ENCODE results near the gene GSTM4. TPM values are rescaled to one million over a fixed set of nuclear protein-coding genes. Genes with fewer than 3 reads are reported as not detected.

The GSTM4 gene
- total and polyA plus RNA-seq, 4 donors = 12.2 to 42.8 (median 30.9) TPM

DNA sequence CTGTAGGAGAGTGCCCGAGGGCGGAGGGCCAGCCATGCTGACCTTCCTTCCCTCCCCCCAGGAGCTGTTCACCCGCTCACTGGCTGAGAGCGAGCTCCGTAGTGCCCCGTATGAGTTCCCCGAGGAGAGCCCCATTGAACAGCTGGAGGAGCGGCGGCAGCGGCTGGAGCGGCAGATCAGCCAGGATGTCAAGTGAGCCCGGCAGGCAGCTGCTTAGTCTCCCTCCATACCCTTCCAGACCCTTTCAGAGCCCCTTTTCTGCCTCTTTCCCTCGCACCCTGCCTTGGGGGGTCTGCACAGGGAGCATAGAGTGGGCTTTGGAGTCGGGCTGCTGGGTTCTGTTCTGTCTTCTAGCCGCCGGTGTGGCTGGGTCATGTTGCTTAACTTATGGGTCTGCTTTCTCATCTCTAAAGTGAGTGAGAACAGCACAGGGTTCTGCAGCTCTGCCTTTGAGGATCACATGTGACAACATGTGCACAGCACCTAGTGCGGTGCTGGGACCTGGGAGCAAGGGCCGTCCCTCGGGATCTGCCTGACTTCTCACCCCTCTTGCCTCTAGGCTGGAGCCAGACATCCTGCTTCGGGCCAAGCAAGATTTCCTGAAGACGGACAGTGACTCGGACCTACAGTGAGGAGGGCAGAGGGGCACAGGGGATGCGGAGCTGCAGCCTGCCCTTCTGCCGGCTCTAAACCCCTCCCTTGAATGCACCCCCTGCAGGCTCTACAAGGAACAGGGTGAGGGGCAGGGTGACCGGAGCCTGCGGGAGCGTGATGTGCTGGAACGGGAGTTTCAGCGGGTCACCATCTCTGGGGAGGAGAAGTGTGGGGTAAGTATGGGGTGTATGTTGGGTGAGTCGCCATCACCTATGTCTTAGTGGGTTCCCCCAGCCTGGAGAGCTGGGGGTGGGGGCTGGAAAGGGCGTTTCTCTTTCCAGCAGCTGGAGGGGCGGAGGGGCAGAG lies 30.0 kb upstream of the GSTM4 start:
- 83% methylated on average over 32 of the region's 32 CpGs for WGBS
- TF ChIP-seq, protein P1, sequence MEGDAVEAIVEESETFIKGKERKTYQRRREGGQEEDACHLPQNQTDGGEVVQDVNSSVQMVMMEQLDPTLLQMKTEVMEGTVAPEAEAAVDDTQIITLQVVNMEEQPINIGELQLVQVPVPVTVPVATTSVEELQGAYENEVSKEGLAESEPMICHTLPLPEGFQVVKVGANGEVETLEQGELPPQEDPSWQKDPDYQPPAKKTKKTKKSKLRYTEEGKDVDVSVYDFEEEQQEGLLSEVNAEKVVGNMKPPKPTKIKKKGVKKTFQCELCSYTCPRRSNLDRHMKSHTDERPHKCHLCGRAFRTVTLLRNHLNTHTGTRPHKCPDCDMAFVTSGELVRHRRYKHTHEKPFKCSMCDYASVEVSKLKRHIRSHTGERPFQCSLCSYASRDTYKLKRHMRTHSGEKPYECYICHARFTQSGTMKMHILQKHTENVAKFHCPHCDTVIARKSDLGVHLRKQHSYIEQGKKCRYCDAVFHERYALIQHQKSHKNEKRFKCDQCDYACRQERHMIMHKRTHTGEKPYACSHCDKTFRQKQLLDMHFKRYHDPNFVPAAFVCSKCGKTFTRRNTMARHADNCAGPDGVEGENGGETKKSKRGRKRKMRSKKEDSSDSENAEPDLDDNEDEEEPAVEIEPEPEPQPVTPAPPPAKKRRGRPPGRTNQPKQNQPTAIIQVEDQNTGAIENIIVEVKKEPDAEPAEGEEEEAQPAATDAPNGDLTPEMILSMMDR (IDR thresholded peaks at IDR 0.05; ENCODE audit: low read depth, low read length, missing input control) = no peak
- TF ChIP-seq, protein P2, sequence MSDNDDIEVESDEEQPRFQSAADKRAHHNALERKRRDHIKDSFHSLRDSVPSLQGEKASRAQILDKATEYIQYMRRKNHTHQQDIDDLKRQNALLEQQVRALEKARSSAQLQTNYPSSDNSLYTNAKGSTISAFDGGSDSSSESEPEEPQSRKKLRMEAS (IDR thresholded peaks at IDR 0.05) = no peak
- TF ChIP-seq YY1 (IDR thresholded peaks at IDR 0.05) (no peak), HNF4G (IDR thresholded peaks at IDR 0.05) (no peak), RXRA (IDR thresholded peaks at IDR 0.05) (no peak), RAD21 (IDR thresholded peaks at IDR 0.05) (no peak), TAF1 (conservative IDR thresholded peaks at IDR 0.05) (no peak), EGR1 (IDR thresholded peaks at IDR 0.05; ENCODE audit: low read depth in 2 of 2) (no peak), HNF4A (conservative IDR thresholded peaks at IDR 0.05) (no peak), FOXA2 (IDR thresholded peaks at IDR 0.05) (no peak), JUND (IDR thresholded peaks at IDR 0.05) (no peak)
- TF ChIP-seq, protein P3, sequence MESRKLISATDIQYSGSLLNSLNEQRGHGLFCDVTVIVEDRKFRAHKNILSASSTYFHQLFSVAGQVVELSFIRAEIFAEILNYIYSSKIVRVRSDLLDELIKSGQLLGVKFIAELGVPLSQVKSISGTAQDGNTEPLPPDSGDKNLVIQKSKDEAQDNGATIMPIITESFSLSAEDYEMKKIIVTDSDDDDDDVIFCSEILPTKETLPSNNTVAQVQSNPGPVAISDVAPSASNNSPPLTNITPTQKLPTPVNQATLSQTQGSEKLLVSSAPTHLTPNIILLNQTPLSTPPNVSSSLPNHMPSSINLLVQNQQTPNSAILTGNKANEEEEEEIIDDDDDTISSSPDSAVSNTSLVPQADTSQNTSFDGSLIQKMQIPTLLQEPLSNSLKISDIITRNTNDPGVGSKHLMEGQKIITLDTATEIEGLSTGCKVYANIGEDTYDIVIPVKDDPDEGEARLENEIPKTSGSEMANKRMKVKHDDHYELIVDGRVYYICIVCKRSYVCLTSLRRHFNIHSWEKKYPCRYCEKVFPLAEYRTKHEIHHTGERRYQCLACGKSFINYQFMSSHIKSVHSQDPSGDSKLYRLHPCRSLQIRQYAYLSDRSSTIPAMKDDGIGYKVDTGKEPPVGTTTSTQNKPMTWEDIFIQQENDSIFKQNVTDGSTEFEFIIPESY (IDR thresholded peaks at IDR 0.05) = no peak
- TF ChIP-seq, protein P4, sequence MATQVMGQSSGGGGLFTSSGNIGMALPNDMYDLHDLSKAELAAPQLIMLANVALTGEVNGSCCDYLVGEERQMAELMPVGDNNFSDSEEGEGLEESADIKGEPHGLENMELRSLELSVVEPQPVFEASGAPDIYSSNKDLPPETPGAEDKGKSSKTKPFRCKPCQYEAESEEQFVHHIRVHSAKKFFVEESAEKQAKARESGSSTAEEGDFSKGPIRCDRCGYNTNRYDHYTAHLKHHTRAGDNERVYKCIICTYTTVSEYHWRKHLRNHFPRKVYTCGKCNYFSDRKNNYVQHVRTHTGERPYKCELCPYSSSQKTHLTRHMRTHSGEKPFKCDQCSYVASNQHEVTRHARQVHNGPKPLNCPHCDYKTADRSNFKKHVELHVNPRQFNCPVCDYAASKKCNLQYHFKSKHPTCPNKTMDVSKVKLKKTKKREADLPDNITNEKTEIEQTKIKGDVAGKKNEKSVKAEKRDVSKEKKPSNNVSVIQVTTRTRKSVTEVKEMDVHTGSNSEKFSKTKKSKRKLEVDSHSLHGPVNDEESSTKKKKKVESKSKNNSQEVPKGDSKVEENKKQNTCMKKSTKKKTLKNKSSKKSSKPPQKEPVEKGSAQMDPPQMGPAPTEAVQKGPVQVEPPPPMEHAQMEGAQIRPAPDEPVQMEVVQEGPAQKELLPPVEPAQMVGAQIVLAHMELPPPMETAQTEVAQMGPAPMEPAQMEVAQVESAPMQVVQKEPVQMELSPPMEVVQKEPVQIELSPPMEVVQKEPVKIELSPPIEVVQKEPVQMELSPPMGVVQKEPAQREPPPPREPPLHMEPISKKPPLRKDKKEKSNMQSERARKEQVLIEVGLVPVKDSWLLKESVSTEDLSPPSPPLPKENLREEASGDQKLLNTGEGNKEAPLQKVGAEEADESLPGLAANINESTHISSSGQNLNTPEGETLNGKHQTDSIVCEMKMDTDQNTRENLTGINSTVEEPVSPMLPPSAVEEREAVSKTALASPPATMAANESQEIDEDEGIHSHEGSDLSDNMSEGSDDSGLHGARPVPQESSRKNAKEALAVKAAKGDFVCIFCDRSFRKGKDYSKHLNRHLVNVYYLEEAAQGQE (IDR thresholded peaks at IDR 0.05) = no peak
- TF ChIP-seq, protein P5, sequence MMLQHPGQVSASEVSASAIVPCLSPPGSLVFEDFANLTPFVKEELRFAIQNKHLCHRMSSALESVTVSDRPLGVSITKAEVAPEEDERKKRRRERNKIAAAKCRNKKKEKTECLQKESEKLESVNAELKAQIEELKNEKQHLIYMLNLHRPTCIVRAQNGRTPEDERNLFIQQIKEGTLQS (IDR thresholded peaks at IDR 0.05) = no peak
- no peak overlapping the region for H3K27ac ChIP-seq (ENCODE audit: low read depth in 1 of 2, low read length in 2 of 2)
- peaks cover 5 to 35% (median 27%) of the 10 kb centered on the region in 4 donors for H3K4me1 ChIP-seq (ENCODE audit: control insufficient read depth in 4 of 4, insufficient read depth in 4 of 4, low read length in 3 of 4)
- no peaks in the 10 kb centered on the region for H3K27me3 ChIP-seq (ENCODE audit: control insufficient read depth in 4 of 4, insufficient read depth in 4 of 4, low read length in 3 of 4)
- DNase-seq (ENCODE audit: low spot score) = no peak
- H3K9me3 ChIP-seq (ENCODE audit: control insufficient read depth in 4 of 4, low read length in 3 of 4) = no peaks in the 10 kb centered on the region
- no peak overlapping the region for H3K9ac ChIP-seq (ENCODE audit: low read depth in 1 of 2, low read length in 2 of 2)
- no peak overlapping the region for H3K4me3 ChIP-seq (ENCODE audit: low read depth in 1 of 3, low read length in 3 of 3)
- peaks cover 11 to 48% (median 23%) of the 10 kb centered on the region in 4 donors for H3K36me3 ChIP-seq (ENCODE audit: control insufficient read depth in 4 of 4, insufficient read depth in 3 of 4, low read depth in 1 of 4, low read length in 3 of 4)
